ENCODE measurements around the gene RAI14.
"Not testable (repeated sequence)": the region's sequence is repeated elsewhere in the genome, so short reads cannot be mapped to it uniquely, and the experiment has no call there.

Gene RAI14

GRCh38 chr5:34827588-34828506 lies 171.7 kb downstream of the RAI14 start:
- Histone ChIP-seq H3K4me1 (ENCODE audit: insufficient read depth, insufficient read length) (no peaks in the 10 kb centered on the region), H3K36me3 (ENCODE audit: insufficient read depth, insufficient read length, low read length) (peaks cover 88% of the 10 kb centered on the region), H3K27me3 (ENCODE audit: insufficient read depth, insufficient read length) (no peaks in the 10 kb centered on the region), H3K9me3 (ENCODE audit: insufficient read depth, low read length) (no peaks in the 10 kb centered on the region), H3K9ac (ENCODE audit: insufficient read length, low read depth) (no peak overlapping the region), H3K4me3 (ENCODE audit: insufficient read length, low read depth) (no peak overlapping the region)
- no peak for TF ChIP-seq YY1 (IDR thresholded peaks at IDR 0.05; ENCODE audit: insufficient read depth, insufficient read length)
- no peak for TF ChIP-seq ZNF274 (IDR thresholded peaks at IDR 0.05; ENCODE audit: low read depth, low read length)
- no peak for TF ChIP-seq SUZ12 (IDR thresholded peaks at IDR 0.05; ENCODE audit: extremely low read depth, insufficient read depth, insufficient read length)
- DNase-seq (ENCODE audit: low read depth, low spot score), result no peak

- H3K4me3 ChIP-seq (ENCODE audit: insufficient read length, low read depth); H3K4me1 ChIP-seq (ENCODE audit: insufficient read depth, insufficient read length); H3K9ac ChIP-seq (ENCODE audit: insufficient read length, low read depth); H3K9me3 ChIP-seq (ENCODE audit: insufficient read depth, low read length); H3K27me3 ChIP-seq (ENCODE audit: insufficient read depth, insufficient read length); DNase-seq (ENCODE audit: low read depth, low spot score): not testable (repeated sequence)
- peaks cover 73% of the 10 kb centered on the region for H3K36me3 ChIP-seq (ENCODE audit: insufficient read depth, insufficient read length, low read length)
Measured at GRCh38 chr5:34830827-34831226, 174.7 kb downstream of the RAI14 start.

- Histone ChIP-seq H3K9me3 (ENCODE audit: insufficient read depth, low read length) (peaks cover 4% of the 10 kb centered on the region; the same call in 1 of the 2 replicates), H3K27me3 (ENCODE audit: insufficient read depth, insufficient read length) (no peaks in the 10 kb centered on the region), H3K36me3 (ENCODE audit: insufficient read depth, insufficient read length, low read length) (peaks cover 68% of the 10 kb centered on the region), H3K4me1 (ENCODE audit: insufficient read depth, insufficient read length) (no peaks in the 10 kb centered on the region), H3K4me3 (ENCODE audit: insufficient read length, low read depth) (no peak overlapping the region), H3K9ac (ENCODE audit: insufficient read length, low read depth) (no peak overlapping the region)
- TF ChIP-seq YY1 (IDR thresholded peaks at IDR 0.05; ENCODE audit: insufficient read depth, insufficient read length) (no peak), ZNF274 (IDR thresholded peaks at IDR 0.05; ENCODE audit: low read depth, low read length) (no peak), SUZ12 (IDR thresholded peaks at IDR 0.05; ENCODE audit: extremely low read depth, insufficient read depth, insufficient read length) (no peak)
- no peak for DNase-seq (ENCODE audit: low read depth, low spot score)
Measured at GRCh38 chr5:34831303-34831702, 175.2 kb downstream of the RAI14 start.

GRCh38 chr5:34832568-34832967 lies 176.4 kb downstream of the RAI14 start:
- TF ChIP-seq SUZ12 (IDR thresholded peaks at IDR 0.05; ENCODE audit: extremely low read depth, insufficient read depth, insufficient read length) (no peak), YY1 (IDR thresholded peaks at IDR 0.05; ENCODE audit: insufficient read depth, insufficient read length) (no peak), ZNF274 (IDR thresholded peaks at IDR 0.05; ENCODE audit: low read depth, low read length) (no peak)
- Histone ChIP-seq H3K27me3 (ENCODE audit: insufficient read depth, insufficient read length) (no peaks in the 10 kb centered on the region), H3K9ac (ENCODE audit: insufficient read length, low read depth) (no peak overlapping the region), H3K36me3 (ENCODE audit: insufficient read depth, insufficient read length, low read length) (peaks cover 55% of the 10 kb centered on the region), H3K4me3 (ENCODE audit: insufficient read length, low read depth) (no peak overlapping the region), H3K4me1 (ENCODE audit: insufficient read depth, insufficient read length) (no peaks in the 10 kb centered on the region), H3K9me3 (ENCODE audit: insufficient read depth, low read length) (peaks cover 4% of the 10 kb centered on the region; the same call in 1 of the 2 replicates)
- DNase-seq (ENCODE audit: low read depth, low spot score), result no peak

GRCh38 chr5:34833090-34833489 lies 177.0 kb downstream of the RAI14 start:
- H3K4me1 ChIP-seq (ENCODE audit: insufficient read depth, insufficient read length), result no peaks in the 10 kb centered on the region
- TF ChIP-seq YY1 (IDR thresholded peaks at IDR 0.05; ENCODE audit: insufficient read depth, insufficient read length) (no peak), ZNF274 (IDR thresholded peaks at IDR 0.05; ENCODE audit: low read depth, low read length) (no peak), SUZ12 (IDR thresholded peaks at IDR 0.05; ENCODE audit: extremely low read depth, insufficient read depth, insufficient read length) (no peak)
- no peak overlapping the region for H3K9ac ChIP-seq (ENCODE audit: insufficient read length, low read depth)
- H3K9me3 ChIP-seq (ENCODE audit: insufficient read depth, low read length), result peaks cover 4% of the 10 kb centered on the region; the same call in 1 of the 2 replicates
- peaks cover 50% of the 10 kb centered on the region for H3K36me3 ChIP-seq (ENCODE audit: insufficient read depth, insufficient read length, low read length)
- H3K27me3 ChIP-seq (ENCODE audit: insufficient read depth, insufficient read length), result no peaks in the 10 kb centered on the region
- DNase-seq (ENCODE audit: low read depth, low spot score), result no peak
- no peak overlapping the region for H3K4me3 ChIP-seq (ENCODE audit: insufficient read length, low read depth)

- Histone ChIP-seq H3K4me3 (ENCODE audit: insufficient read length, low read depth) (no peak overlapping the region), H3K4me1 (ENCODE audit: insufficient read depth, insufficient read length) (no peaks in the 10 kb centered on the region), H3K9ac (ENCODE audit: insufficient read length, low read depth) (no peak overlapping the region), H3K27me3 (ENCODE audit: insufficient read depth, insufficient read length) (no peaks in the 10 kb centered on the region), H3K36me3 (ENCODE audit: insufficient read depth, insufficient read length, low read length) (peaks cover 41% of the 10 kb centered on the region), H3K9me3 (ENCODE audit: insufficient read depth, low read length) (peaks cover 4% of the 10 kb centered on the region; the same call in 1 of the 2 replicates)
- peak; percentile 27 for DNase-seq (ENCODE audit: low read depth, low spot score)
- no peak for TF ChIP-seq SUZ12 (IDR thresholded peaks at IDR 0.05; ENCODE audit: extremely low read depth, insufficient read depth, insufficient read length)
- no peak for TF ChIP-seq YY1 (IDR thresholded peaks at IDR 0.05; ENCODE audit: insufficient read depth, insufficient read length)
- no peak for TF ChIP-seq ZNF274 (IDR thresholded peaks at IDR 0.05; ENCODE audit: low read depth, low read length)
Measured at GRCh38 chr5:34833976-34834793, 178.1 kb downstream of the RAI14 start.

- Histone ChIP-seq H3K4me3 (ENCODE audit: insufficient read length, low read depth) (no peak overlapping the region), H3K36me3 (ENCODE audit: insufficient read depth, insufficient read length, low read length) (peaks cover 35% of the 10 kb centered on the region), H3K4me1 (ENCODE audit: insufficient read depth, insufficient read length) (no peaks in the 10 kb centered on the region), H3K27me3 (ENCODE audit: insufficient read depth, insufficient read length) (no peaks in the 10 kb centered on the region), H3K9ac (ENCODE audit: insufficient read length, low read depth) (no peak overlapping the region), H3K9me3 (ENCODE audit: insufficient read depth, low read length) (peaks cover 4% of the 10 kb centered on the region; the same call in 1 of the 2 replicates)
- no peak for DNase-seq (ENCODE audit: low read depth, low spot score)
- TF ChIP-seq YY1 (IDR thresholded peaks at IDR 0.05; ENCODE audit: insufficient read depth, insufficient read length) (no peak), SUZ12 (IDR thresholded peaks at IDR 0.05; ENCODE audit: extremely low read depth, insufficient read depth, insufficient read length) (no peak)
Measured at GRCh38 chr5:34834794-34835089, 178.6 kb downstream of the RAI14 start.
